Right renal cortex interstitium (tissue), 3 donors: ENCODE results near the gene GFER. TPM values are rescaled to one million over a fixed set of nuclear protein-coding genes. Genes with fewer than 3 reads are reported as not detected.
"Not testable (repeated sequence)": the region's sequence is repeated elsewhere in the genome, so short reads cannot be mapped to it uniquely, and the experiment has no call there.

Experiments
- DNase-seq, 3 donors: peaks; one replicate each; pipeline ENCODE4 v3.0.0-alpha.2; 2013; ENCODE audit warnings: low read depth in 3 of 3, low spot score in 2 of 3
- polyA plus RNA-seq, 3 donors: library from polyadenylated mRNA; unstranded; fragments of 120-200 nt; gene quantifications; one replicate each; pipeline ENCODE4 v1.2.1, GENCODE V29; 2013; ENCODE audit not compliant: insufficient read length in 3 of 3

Gene GFER
- polyA plus RNA-seq, 3 donors, result 20.5 to 22.0 (median 21.1) TPM

- DNase-seq, result no peak
Observed at GRCh38 chr16:1953734-1954133, 30.3 kb upstream of the GFER start.

DNA sequence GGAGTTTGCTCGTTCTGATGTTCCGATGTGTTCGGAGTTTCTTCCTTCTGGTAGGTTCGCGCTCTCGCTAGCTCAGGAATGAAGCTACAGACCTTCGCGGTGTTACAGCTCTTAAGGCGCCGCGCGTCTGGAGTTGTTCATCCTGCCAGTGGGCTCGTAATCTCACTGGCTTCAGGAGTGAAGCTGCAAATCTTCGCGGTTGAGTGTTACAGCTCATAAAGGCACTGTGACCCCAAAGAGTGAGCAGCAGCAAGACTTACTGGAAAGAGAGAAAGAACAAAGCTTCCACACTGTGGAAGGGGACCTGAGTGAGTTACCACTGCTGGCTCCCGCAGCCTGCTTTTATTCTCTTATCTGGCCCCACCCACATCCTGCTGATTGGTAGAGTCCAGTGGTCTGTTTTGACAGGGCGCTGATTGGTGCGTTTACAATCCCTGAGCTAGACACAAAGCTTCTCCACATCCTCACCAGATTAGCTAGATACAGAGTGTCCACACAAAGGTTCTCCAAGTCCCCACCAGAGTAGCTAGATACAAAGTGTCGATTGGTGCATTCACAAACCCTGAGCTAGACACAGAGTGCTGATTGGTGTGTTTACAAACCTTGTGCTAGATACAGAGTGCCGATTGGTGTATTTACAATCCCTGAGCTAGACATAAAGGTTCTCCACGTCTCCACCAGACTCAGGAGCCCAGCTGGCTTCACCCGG lies 26.4 kb upstream of the GFER start:
- not testable (repeated sequence) for DNase-seq

DNA sequence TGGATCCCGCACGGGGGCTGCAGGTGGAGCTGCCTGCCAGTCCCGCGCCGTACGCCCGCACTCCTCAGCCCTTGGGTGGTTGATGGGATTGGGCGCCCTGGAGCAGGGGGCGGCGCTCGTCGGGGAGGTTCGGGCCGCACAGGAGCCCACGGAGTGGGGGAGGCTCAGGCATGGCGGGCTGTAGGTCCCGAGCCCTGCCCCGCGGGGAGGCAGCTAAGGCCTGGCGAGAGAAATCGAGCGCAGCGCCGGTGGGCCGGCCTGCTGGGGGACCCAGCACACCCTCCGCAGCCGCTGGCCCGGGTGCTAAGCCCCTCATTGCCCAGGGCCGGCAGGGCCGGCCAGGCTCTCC lies 25.9 kb upstream of the GFER start:
- DNase-seq, result not testable (repeated sequence)

- no peak for DNase-seq
Observed at GRCh38 chr16:1958715-1959268, 25.2 kb upstream of the GFER start.

GRCh38 chr16:1959269-1960039 lies 24.5 kb upstream of the GFER start, which contains the start of gene NDUFB10:
TSS of gene NDUFB10 (plus strand) at chr16:1959538. CDS start at chr16:1959625, 87 bp downstream.
- DNase-seq, result peak; percentile 57 to 83 (median 69)

- no peak for DNase-seq
Observed at GRCh38 chr16:1960665-1961630, 23.0 kb upstream of the GFER start.

DNA sequence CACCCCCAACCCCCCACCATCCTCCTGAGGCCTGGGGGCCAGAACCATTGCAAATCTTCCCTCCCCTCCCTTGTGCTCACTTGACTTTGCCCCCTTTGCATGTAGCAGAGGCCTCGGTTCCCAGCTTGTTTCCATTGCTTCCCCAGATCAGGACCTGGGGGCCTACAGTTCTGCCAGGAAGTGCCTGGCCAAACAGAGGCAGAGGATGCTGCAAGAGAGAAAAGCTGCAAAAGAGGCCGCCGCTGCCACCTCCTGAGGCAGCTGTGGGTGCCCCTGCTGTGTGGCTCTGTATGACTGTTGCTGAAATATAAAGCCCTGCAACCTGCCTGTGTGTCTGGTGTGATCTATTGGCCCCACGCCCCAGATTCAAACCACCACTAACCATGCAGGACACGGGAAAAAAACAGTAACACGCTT lies 22.3 kb upstream of the GFER start:
- no peak for DNase-seq

DNA sequence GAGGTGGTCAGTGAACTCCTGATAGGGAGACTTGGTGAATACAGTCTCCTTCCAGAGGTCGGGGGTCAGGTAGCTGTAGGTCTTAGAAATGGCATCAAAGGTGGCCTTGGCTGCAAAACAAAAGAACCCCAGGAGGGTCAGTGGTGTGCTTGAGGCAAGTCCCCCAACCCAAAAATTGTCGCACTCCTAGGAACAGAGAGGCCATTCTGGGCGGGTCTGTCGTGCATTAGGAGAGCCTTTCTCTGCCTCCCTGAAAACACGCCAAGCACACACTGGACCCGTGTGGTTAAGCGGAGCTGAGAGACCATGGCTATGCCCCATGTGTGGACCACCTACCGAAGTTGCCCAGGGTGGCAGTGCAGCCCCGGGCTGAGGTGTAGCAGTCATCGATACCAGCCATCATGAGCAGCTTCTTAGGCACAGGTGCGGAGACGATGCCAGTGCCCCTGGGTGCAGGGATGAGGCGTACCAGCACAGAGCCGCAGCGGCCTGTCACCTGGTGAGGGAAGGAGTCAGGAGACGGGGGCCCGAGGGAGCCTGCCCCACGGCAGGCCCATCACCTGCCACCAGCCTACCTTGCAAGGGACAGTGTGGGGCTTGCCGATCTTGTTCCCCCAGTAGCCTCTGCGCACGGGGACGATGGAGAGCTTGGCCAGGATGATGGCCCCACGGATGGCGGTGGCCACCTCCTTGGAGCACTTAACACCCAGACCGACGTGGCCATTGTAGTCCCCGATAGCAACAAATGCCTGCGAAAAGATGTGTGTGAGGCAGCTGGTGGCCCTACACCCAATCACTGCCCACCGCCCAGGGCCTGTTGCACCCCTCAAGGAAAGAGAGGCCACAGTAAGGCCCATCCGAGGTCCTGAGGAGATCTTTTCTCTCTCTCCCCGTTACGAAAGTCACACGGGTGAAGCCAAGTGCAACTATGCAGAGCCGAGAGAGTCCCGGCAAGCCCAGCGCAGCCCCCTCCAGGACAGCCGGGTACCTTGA lies 21.5 kb upstream of the GFER start:
- not testable (repeated sequence) for DNase-seq

- DNase-seq, result no peak
Observed at GRCh38 chr16:1963806-1964505, 20.0 kb upstream of the GFER start.

GRCh38 chr16:1964506-1965395 lies 19.2 kb upstream of the GFER start, which contains the start of gene RPS2:
TSS of gene RPS2 (minus strand) at chr16:1964826. CDS start at chr16:1964625, 201 bp downstream.
- DNase-seq, result peak; percentile 93 to 97 (median 94)

GRCh38 chr16:1965396-1966001 lies 18.5 kb upstream of the GFER start:
- no peak for DNase-seq

- DNase-seq, result no peak
Observed at GRCh38 chr16:1966460-1966859, 17.5 kb upstream of the GFER start, which contains the start of gene RNF151. TSS of gene RNF151 (plus strand) at chr16:1966856. CDS start at chr16:1966882, 26 bp downstream.

DNA sequence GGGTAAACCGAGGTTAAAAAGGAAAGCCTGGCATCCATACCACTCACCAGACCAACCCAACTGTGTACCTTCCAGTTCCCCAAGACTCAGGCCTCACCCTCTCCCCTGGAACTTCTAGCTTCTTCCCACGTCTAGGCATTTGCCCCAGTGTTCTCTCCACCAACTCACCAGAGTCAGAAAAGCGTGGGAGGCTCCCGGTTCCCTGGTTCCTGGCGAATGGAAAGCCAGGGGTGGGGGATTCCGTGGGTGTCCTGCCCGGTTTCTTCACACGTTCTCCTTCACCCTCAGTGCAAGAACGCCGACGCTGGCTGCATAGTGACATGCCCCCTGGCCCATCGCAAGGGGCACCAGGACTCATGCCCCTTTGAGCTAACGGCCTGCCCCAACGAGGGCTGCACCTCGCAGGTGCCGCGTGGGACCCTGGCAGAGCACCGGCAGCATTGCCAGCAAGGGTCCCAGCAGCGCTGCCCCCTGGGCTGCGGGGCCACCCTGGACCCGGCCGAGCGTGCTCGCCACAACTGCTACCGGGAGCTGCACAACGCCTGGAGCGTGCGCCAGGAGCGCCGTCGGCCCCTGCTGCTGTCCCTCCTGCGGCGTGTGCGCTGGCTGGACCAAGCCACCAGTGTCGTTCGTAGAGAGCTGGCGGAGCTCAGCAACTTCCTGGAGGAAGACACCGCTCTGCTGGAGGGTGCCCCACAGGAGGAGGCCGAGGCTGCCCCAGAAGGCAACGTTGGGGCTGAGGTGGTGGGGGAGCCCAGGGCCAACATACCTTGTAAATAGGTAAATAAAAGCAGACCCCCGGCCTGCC lies 15.6 kb upstream of the GFER start:
- DNase-seq, result no peak

DNA sequence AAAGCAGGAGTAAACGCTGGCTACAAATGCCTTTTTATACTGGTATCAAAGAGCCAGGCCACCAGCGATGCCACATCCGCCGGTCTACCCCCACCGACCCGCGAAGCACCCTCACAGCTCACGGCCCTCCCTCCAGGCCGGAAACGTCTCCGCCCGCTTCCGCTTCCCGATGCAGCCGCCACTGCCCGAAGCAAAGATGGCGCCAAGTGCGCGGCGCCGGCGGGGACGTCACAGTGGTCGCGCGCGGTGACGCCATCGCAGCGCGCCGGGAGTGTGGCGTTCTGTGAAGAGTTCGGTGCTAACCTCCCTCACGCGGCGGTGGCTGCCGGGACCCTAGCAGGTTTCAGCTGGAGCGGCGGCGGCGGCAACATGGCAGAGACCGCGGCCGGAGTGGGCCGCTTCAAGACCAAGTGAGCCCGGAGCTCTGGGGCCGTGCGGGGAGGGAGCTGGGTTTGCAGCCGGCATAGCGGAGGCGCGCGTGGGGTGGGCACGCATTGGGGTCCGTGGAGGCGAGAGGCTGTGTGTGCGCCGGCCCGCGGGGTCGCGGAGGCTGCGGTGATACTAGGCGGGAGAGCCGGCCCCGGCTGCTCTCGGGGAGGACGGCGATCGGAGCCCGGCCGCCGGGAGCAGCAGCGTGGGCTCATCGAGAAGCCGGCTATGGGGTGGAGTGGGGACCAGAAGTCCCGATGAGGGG lies 12.1 kb upstream of the GFER start, which contains the start of gene TBL3:
TBL3 (plus strand) TSS at position 258 of the 694 bp plus-strand sequence; CDS start at position 370, 112 bp downstream.
- DNase-seq, result peak in 2 of 3 donors; percentile 83 to 86

- no peak for DNase-seq
Observed at GRCh38 chr16:1972490-1972877, 11.5 kb upstream of the GFER start.
